Type B pancreatic cell (in vitro differentiated cells): ENCODE data around the gene AP2B1. TPM values are rescaled to one million over a fixed set of nuclear protein-coding genes. Genes with fewer than 3 reads are reported as not detected.

Source experiments
- DNase-seq: peaks from one replicate; pipeline ENCODE4 v3.0.0; 2021; ENCODE audit warnings: mixed read lengths; ENCODE audit not compliant: unreplicated experiment; ENCODE audit errors: extremely low spot score
- H3K27ac Mint-ChIP-seq: 2 replicates; pipeline ENCODE4 v1.8.0; 2021; ENCODE audit warnings: mild to moderate bottlenecking, mixed read lengths
- H3K27me3 Mint-ChIP-seq: 2 replicates; pipeline ENCODE4 v1.8.0; 2021; ENCODE audit warnings: mixed read lengths
- H3K36me3 Mint-ChIP-seq: 2 replicates; pipeline ENCODE4 v1.8.0; 2021; ENCODE audit warnings: mixed read lengths
- H3K4me1 Mint-ChIP-seq: one replicate; pipeline ENCODE4 v1.8.0; 2021; ENCODE audit warnings: mixed read lengths; ENCODE audit not compliant: unreplicated experiment
- H3K4me3 Mint-ChIP-seq: 2 replicates; pipeline ENCODE4 v1.8.0; 2021; ENCODE audit warnings: mild to moderate bottlenecking, mixed read lengths
- H3K9me3 Mint-ChIP-seq: 2 replicates; pipeline ENCODE4 v1.8.0; 2021; ENCODE audit warnings: mixed read lengths
- total RNA-seq: library from RNA; stranded (reverse); gene quantifications from 2 replicates; pipeline ENCODE4 v1.2.1, GENCODE V29; 2021; ENCODE audit warnings: low replicate concordance
- TF ChIP-seq, protein P1 (sequence below): fragments of 200-600 bp; sonication (generic); conservative IDR thresholded peaks from 2 replicates; pipeline ENCODE4 v1.5.0; 2021; ENCODE audit warnings: antibody characterized with exemption, mild to moderate bottlenecking

Gene AP2B1
- total RNA-seq, 1 donor from 2014 or later = 165 TPM

DNA sequence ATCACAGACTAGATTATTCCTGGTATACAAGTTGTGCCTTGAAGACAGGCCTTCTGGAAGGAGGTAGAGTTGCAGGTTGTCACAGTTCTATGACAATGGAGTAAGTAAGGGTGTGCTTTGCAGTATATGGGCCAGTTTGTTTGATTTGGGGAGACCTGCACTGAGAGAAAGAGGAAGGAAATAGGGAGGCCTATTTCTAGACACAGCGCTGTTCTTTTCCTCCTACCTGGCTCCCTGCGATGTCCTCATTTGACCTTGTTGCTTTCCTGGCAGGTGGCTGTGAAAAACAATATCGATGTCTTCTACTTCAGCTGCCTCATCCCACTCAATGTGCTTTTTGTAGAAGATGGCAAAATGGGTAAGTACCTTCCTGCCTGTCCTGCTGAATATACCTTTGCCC lies 121.8 kb downstream of the AP2B1 start:
- Mint-ChIP-seq H3K9me3 (no peaks in the 10 kb centered on the region), H3K27me3 (no peaks in the 10 kb centered on the region), H3K4me1 (peaks cover 16% of the 10 kb centered on the region), H3K4me3 (no peak overlapping the region), H3K27ac (peak overlapping the region; percentile 71), H3K36me3 (peaks cover 13% of the 10 kb centered on the region)
- TF ChIP-seq, protein P1, sequence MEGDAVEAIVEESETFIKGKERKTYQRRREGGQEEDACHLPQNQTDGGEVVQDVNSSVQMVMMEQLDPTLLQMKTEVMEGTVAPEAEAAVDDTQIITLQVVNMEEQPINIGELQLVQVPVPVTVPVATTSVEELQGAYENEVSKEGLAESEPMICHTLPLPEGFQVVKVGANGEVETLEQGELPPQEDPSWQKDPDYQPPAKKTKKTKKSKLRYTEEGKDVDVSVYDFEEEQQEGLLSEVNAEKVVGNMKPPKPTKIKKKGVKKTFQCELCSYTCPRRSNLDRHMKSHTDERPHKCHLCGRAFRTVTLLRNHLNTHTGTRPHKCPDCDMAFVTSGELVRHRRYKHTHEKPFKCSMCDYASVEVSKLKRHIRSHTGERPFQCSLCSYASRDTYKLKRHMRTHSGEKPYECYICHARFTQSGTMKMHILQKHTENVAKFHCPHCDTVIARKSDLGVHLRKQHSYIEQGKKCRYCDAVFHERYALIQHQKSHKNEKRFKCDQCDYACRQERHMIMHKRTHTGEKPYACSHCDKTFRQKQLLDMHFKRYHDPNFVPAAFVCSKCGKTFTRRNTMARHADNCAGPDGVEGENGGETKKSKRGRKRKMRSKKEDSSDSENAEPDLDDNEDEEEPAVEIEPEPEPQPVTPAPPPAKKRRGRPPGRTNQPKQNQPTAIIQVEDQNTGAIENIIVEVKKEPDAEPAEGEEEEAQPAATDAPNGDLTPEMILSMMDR = no peak
- DNase-seq = no peak

DNA sequence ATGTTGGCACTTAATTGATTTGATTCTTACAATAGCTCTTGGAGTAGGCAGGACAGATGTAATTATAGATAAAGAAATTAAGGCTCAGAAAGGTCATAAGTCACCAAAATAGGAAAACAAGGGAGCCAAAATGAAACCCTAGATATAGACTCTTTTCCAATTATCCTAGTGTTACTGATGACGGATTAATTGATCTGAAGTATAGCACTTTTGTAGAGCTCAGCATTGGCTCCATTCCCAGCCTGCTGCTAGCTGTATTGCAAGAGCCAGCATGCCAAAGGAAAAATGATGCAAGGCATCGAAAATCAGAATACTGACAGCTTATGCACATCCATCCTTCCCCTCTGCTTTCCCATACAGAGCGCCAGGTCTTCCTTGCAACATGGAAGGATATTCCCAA lies 122.8 kb downstream of the AP2B1 start:
- Mint-ChIP-seq H3K4me3 (no peak overlapping the region), H3K4me1 (peaks cover 16% of the 10 kb centered on the region), H3K27me3 (no peaks in the 10 kb centered on the region), H3K27ac (no peak overlapping the region), H3K36me3 (peaks cover 8% of the 10 kb centered on the region), H3K9me3 (no peaks in the 10 kb centered on the region)
- TF ChIP-seq, protein P1 = no peak
- no peak for DNase-seq

DNA sequence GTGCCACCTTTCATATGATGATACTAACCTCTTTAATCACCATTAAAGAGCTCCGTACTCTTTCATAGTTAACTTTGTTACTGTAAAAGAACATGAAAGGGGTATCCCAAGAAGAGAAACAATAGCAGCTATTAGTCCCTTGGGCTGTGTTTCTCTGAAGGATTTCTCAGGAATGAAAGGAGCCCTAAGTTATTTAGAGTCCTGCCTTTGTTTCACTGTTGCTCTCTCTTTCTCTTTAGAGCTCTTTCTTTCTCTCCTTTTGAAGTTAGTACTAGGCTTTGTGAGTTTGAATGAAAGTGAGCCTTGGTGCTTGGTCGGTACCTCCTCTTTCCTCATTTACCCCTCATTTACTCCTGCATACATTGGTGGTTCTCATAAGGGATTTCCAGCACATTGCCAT lies 123.8 kb downstream of the AP2B1 start:
- Mint-ChIP-seq H3K4me1 (peaks cover 16% of the 10 kb centered on the region), H3K27me3 (no peaks in the 10 kb centered on the region), H3K4me3 (no peak overlapping the region), H3K9me3 (no peaks in the 10 kb centered on the region), H3K27ac (no peak overlapping the region), H3K36me3 (peaks cover 8% of the 10 kb centered on the region)
- DNase-seq = no peak
- TF ChIP-seq, protein P1 = no peak

DNA sequence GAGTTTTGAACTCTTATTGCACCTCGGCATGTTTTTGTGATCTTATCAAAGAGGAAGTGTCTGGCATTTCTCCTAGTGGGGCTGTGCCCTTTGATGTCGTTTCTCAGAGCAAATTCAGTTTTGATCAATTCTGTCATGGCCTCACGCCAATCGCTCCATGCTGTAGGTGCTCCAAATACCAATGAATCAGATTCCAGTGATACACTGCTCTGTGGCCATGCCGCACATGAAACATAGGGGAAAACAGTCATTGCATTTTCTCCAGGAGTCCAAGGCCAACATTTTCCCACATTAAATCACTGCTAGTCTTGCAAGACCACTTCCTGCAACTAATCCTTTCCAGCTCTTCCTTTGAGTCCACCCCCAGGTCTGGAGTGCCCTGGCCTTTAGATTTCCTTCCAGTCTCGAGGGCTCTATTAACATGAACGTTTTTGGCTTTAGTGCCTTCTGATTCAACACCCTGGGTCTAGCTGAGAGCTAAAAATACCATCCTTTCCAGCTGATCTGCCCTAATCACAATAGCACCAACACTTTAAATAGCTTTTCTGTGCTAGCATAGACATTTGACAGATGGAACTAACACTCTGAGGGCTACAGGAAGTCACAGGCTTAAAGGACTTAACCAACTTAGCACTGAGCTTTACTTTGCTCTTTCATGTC lies 126.1 kb downstream of the AP2B1 start:
- H3K27ac Mint-ChIP-seq = no peak overlapping the region
- peaks cover 14% of the 10 kb centered on the region for H3K36me3 Mint-ChIP-seq
- H3K9me3 Mint-ChIP-seq = no peaks in the 10 kb centered on the region
- TF ChIP-seq, protein P1 = no peak
- H3K4me1 Mint-ChIP-seq = peaks cover 17% of the 10 kb centered on the region
- H3K4me3 Mint-ChIP-seq = no peak overlapping the region
- DNase-seq = no peak
- no peaks in the 10 kb centered on the region for H3K27me3 Mint-ChIP-seq

DNA sequence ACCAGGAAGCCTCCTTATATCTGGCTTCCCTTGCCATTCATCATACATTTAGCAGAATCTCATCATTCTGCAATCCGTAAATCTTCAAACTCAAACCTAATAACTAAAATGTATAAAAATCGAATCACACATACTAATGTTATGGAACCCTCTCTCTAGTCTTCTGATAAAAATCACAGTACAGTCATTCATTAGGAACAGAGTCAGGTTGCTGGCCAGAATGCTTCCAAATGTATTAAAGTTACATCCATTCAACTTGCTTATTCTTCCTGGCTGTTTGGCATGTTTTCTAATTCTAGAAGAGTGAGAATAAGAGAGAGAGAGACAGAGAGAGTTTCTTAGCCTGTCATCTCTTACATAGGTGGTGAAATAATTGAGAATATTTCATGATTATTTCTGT lies 127.9 kb downstream of the AP2B1 start:
- H3K27ac Mint-ChIP-seq = no peak overlapping the region
- no peak for DNase-seq
- peaks cover 13% of the 10 kb centered on the region for H3K4me1 Mint-ChIP-seq
- H3K4me3 Mint-ChIP-seq = no peak overlapping the region
- H3K27me3 Mint-ChIP-seq = no peaks in the 10 kb centered on the region
- TF ChIP-seq, protein P1 = no peak
- peaks cover 16% of the 10 kb centered on the region for H3K36me3 Mint-ChIP-seq
- no peaks in the 10 kb centered on the region for H3K9me3 Mint-ChIP-seq
